Measurements from ENCODE around the gene ETV2.
A peak's percentile ranks its signal among the peaks of the same experiment; 100 is the strongest.
"Not testable (repeated sequence)": the region's sequence is repeated elsewhere in the genome, so short reads cannot be mapped to it uniquely, and the experiment has no call there.

Gene ETV2

DNA sequence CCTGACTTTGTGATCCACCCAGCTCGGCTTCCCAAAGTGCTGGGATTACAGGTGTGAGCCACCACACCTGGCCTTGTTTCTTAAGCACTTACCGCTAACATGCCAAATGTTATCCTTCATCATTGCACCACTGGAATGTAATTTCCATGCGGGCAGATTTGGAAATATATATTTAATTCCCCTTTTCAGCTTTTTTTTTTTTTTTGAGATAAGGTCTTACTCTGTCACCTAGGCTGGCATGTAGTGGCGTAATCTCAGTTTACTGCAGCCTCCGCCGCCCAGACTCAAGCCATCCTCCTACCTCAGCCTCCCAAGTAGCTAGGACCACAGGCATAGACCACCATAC lies 20.4 kb downstream of the ETV2 start:
- no peak for DNase-seq

DNA sequence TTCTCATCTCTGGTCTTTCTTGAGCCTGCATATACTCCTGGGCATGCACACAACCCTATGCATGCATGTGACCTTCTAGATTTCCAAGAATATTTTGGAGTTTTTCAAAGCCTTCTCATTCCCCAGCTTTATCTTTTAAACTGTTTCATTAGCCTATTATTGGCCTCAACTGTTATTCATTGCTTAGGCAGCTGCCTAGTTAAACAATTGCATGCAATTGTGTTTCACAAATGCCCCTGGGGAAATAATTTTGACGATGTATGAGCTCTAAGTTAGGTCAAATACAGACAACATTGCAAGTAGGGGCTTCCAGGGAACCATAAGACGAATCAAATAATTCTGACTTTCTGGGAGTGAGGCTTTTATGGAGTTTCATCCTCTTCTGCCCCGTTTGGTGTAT lies 22.4 kb downstream of the ETV2 start:
- DNase-seq, result no peak

DNA sequence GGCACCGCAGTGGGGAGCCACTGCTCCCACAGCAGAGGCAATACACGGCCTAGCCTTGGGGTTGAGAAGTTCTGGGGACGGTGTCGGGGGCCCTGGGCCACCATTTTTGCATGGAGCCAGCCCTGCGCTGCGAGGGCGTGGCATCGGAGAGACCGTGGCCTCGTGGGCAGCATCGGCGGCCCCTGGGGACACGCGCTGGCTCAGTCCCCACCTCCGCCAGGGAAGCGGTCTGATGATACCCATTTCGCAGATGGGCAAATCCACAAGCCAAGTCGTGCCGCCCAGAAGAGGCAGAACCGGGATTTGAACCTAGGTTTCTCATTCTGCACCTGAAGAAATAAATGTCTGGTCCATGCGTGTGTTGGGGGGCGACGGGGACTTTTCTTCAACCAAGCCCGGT lies 23.6 kb downstream of the ETV2 start:
- DNase-seq, result no peak

DNA sequence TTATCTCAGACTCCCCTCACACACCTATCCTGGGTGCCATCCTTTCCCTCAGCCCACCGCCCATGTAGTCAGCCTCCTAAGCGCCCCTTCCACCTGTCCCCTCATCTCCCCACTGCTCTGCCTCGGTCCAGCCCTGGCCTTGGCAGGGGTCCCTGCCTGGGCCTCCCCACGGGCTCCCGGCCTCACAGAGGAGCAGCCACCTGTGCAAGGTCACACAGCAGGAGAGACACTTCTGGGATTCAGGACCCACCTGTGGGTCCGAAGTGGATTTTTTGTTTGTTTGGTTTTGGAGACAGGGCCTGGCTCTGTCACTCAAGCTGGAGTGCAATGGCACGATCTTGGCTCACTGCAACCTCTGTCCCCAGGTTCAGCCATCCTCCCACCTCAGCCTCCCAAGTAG lies 24.1 kb downstream of the ETV2 start:
- DNase-seq, result no peak

DNA sequence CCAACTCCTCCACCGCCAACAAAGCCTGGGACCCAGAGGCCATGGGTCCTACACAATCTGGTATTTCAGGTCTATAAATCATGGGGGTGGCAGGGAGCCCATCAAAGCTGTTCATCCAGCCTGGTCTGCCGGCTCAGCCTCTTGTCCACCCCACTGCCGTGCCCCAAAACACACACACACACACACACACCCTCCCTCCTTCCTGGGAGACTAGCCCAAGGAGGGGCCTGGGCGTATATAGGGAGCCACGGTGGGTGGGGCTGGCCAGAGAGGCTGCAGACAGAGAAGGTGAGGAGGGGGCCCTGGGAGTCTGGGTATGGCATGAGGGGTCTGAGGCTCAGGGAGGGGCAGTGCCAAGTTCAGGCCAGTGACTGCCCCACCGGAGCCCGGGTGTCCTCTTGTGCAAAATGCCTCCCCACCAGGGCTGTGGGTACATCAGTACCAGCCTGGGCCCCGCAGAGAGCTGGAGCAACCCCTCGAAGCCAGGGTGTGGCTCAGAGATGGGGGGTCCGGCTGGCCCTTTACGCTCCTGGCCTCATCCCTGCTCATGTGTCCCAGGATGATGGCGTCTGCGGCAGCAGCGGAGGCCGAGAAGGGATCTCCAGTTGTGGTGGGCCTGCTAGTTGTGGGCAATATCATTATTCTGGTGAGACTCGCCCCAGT lies 24.8 kb downstream of the ETV2 start, which contains the start of gene UPK1A:
UPK1A (plus strand) TSS at position 267 of the 663 bp plus-strand sequence; CDS start at position 563, 296 bp downstream.
- no peak for DNase-seq

DNA sequence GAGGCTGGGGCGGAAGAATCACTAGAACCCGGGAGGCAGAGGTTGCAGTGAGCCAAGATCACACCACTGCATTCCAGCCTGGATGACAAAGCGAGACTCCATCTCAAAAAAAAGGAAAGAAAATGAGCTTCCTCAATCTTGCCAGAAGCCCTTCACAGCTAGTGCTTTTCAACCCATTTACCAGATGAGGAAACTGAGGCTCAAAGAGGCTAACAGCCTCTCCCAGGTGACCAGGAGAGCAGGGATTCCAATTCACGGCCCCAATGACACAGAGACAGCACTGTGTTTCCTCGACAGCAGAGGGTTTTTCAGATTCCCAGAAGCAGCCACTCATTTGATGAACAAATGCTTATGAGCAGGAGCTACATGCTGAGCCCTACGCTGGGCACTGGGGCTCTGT lies 28.0 kb downstream of the ETV2 start:
- DNase-seq, result no peak

DNA sequence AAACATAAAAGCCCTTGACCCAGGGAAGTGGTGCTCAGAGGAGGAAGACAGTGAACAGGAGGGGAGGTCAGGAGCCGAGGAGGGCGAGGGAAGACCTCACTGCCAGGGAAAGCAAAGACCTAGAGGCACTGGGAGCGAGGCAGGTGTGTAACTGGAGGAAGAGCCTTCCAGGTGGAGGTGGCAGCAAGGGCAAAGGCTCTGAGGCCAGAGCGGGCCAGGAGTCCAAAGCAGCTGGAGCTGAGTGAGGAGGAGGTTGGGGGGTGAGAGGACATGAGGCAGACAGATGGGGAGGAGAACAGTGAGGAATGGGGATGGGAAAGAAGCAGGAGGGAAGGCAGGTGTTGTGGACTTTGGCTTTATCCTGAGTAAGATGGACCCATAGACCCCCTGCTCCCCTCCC lies 28.4 kb downstream of the ETV2 start:
- no peak for DNase-seq

DNA sequence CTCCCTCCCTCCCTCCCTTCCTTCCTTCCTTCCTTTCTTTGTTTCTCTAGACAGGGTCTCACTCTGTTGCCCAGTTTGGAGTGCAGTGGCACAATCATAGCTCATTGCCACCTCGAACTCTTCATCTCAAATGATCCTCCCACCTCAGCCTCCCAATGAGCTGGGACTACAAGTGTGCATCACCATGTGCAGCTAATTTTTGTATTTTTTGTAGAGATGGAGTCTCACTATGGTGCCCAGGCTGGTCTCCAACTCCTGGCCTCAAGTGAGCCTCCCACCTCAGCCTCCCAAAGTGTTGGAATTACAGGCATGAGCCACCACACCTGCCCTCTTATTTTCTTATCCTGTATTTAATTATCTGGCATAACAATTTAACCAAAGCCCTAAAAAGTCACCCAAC lies 29.1 kb downstream of the ETV2 start:
- no peak for DNase-seq

DNA sequence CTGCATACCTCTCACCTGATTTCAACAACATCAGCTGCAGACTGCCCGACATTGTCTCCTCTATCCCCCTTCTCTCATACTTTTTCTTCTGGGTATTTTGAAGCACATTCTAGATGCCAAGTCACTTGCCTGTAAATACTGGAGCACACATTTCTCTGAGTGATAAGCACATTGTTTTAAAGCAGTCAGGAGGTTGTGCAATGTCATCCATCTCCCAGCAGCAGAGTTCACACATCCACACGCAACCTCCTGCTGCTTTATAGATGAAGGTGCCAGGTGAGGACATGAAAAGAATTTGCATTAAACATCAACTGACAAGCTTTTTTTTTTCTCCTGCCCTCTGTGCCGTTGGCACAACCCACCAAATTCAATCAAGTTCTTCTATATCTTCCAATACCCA lies 30.3 kb downstream of the ETV2 start:
- no peak for DNase-seq

DNA sequence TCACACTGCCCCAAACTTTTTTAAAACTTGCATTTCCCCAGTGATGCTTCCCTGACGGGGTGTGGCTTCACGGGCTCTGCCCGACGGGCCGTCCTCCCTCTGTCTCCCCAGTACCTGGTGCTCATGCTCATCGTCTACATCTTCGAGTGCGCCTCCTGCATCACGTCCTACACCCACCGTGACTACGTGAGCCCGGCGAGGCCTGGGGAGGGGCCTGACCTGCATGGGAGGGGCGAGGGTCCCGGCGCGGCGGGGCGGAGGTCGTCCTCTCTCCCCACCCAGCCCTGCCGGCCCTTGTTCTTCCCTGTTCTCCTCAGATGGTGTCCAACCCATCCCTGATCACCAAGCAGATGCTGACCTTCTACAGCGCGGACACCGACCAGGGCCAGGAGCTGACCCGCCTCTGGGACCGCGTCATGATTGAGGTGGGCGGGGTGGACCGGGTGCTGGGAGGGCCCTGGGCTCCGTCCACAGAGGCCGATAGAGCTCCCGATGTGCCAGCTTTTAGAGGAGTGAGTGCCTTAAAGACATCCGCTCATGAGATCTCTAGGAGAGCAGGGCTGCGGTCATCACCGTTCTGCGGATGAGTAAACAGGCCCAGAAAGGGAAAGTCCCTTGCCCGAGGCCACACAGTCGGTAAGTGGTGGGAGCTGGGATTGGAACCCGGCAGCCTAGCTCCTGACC lies 31.7 kb downstream of the ETV2 start:
- no peak for DNase-seq

DNA sequence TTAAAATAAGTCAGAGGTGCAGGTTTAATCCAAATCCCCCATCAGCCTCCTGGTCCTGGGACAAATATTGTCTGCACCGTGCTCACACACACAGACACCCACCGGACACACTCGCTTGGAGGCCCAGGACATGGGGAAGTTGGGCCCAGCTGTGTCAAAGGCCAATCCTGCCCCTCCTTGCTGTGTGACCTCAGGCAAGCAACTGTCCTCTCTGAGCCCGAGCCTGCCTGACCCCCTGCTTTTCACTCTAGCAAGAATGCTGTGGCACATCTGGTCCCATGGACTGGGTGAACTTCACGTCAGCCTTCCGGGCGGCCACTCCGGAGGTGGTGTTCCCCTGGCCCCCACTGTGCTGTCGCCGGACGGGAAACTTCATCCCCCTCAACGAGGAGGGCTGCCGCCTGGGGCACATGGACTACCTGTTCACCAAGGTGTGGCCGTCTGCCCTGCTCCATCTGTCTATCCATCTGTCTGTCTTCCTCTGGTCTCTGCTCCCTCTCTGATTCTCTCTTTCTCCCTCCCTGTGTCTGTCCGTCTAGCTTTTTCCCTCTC lies 34.1 kb downstream of the ETV2 start:
- no peak for DNase-seq

DNA sequence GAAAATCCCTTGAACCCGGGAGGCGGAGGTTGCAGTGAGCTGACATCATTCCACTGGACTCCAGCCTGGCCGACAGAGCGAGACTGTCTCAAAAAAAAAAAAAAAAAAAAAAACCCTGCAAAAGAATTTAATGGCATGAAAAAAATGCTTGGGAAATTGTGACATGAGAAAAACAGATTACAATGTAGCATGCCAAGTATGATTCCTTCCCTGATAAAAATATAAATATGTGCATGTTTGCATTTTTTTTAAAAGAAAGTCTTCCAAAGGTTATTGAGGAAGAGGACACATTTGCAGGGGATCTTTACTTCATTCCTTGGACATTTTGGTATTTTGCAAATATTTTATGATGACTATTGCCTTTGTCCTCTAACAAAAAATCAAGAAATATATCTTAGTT lies 48.3 kb downstream of the ETV2 start:
- no peak for DNase-seq

DNA sequence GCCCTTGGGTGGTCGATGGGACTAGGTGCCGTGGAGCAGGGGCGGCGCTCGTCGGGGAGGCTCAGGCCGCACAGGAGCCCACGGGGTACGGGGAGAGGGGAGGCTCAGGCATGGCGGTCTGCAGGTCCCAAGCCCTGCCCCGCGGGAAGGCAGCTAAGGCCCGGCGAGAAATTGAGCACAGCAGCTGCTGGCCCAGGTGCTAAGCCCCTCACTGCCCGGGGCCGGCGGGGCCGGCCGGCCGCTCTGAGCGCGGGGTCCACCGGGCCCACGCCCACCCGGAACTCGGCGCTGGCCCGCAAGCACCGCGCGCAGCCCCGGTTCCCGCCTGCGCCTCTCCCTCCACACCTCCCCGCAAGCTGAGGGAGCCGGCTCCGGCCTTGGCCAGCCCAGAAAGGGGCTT lies 49.6 kb downstream of the ETV2 start:
- DNase-seq, result not testable (repeated sequence)

DNA sequence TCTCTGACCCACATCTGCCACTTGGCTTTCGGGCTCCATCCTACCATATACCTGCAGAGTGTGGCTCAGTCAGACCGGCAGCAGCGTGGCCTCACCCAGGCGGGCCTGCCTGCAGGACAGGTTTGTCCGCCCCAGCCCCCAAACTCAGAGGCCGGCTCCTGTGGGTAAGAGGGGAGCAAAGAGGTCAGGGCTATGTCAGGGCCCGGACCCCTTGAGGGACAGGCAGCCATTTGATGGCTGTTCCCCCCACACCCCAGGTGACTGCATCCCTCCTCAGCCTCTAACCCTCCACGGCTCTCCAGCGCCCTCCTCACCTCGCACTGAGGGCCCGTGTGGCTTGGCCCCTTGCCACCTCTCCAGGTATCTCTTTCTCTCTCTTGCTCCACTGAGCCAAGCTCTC lies 50.5 kb downstream of the ETV2 start:
- no peak for DNase-seq

DNA sequence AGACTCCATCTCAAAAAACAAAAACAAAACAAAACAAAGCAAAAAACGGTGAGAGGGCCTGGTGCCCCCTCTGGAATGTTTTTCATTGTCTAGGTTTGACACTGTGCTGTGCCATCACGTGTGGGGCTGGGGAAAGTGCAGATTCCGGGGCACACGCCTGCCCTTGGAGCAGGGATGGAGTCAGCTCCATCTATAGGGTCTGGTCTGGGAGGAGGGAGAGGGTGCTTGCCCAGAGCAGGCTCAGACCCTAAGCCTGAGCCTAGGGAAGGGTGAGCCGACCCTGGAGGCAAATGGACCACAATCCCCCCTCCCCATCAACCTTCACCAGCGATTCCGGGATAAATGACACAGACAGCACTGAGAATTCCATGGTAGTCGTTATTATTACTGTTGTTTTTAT lies 51.9 kb downstream of the ETV2 start:
- DNase-seq, result no peak

DNA sequence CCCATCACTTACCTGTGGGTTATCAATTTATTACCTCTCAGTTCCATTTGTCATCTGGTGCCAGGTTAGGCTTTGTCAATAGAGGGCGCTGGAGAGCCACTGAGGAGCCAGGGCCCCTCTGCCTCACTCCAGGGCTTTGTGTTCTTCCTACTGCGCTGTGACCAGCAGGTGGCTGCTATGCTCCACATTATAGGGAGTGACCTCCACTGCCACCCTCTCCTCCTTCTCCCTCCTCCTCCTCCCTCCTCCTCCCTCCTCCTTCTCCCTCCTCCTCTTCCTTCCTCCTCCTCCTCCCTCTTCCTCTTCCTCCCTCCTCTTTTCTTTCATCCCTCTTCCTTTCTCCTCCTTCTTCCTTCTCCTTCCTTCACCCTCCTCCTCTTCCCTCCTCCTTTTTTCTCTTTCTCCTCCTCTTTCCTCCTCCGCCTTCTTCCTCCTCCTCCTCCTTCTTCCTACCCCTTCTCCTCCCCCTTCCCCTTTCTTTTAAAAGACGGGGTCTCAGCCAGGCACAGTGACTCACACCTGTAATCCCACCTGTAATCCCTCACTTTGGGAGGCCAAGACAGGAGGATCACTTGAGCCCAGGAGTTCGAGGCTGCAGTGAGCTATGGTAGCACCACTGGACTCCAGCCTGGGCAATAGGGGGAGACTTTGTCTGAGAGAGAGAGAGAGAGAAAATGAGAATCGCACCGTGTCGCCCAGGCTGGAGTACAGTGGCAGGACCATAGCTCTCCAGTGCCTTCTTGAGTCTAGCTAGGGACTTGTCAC lies 52.5 kb downstream of the ETV2 start:
- DNase-seq, result peak; percentile 60
